ENCODE measurements around the gene IDH1.
"Not testable (repeated sequence)": the region's sequence is repeated elsewhere in the genome, so short reads cannot be mapped to it uniquely, and the experiment has no call there.

Gene IDH1

GRCh38 chr2:208254871-208255556 is at the start of gene IDH1:
Gene IDH1 (minus strand): TSS chr2:208255071. CDS start chr2:208251551, 3,520 bp downstream.
- peak; percentile 96 for DNase-seq

GRCh38 chr2:208304157-208304556 is 49.3 kb upstream of the IDH1 start:
- DNase-seq = no peak

- no peak for DNase-seq
Observed at GRCh38 chr2:208300847-208301618, 46.2 kb upstream of the IDH1 start.

- no peak for DNase-seq
Observed at GRCh38 chr2:208297961-208298360, 43.1 kb upstream of the IDH1 start.

GRCh38 chr2:208296610-208297009 is 41.7 kb upstream of the IDH1 start:
- DNase-seq = no peak

- no peak for DNase-seq
Observed at GRCh38 chr2:208295834-208296233, 41.0 kb upstream of the IDH1 start.

GRCh38 chr2:208294482-208295024 is 39.7 kb upstream of the IDH1 start:
- no peak for DNase-seq

GRCh38 chr2:208285853-208286252 is 31.0 kb upstream of the IDH1 start:
- DNase-seq = no peak

- peak; percentile 71 for DNase-seq
Observed at GRCh38 chr2:208280933-208281332, 26.1 kb upstream of the IDH1 start.

GRCh38 chr2:208280234-208280633 is 25.4 kb upstream of the IDH1 start:
- no peak for DNase-seq

GRCh38 chr2:208279236-208279635 is 24.4 kb upstream of the IDH1 start:
- DNase-seq = no peak

GRCh38 chr2:208278549-208278948 is 23.7 kb upstream of the IDH1 start:
- DNase-seq = no peak

- DNase-seq = no peak
Observed at GRCh38 chr2:208274748-208275147, 19.9 kb upstream of the IDH1 start.

- DNase-seq = no peak
Observed at GRCh38 chr2:208269091-208269490, 14.2 kb upstream of the IDH1 start.

GRCh38 chr2:208268156-208268952 is 13.5 kb upstream of the IDH1 start:
- no peak for DNase-seq

- not testable (repeated sequence) for DNase-seq
Observed at GRCh38 chr2:208267526-208267925, 12.7 kb upstream of the IDH1 start.

GRCh38 chr2:208266936-208267335 is 12.1 kb upstream of the IDH1 start:
- no peak for DNase-seq

- DNase-seq = no peak
Observed at GRCh38 chr2:208266553-208266893, 11.7 kb upstream of the IDH1 start.

GRCh38 chr2:208265801-208266552 is 11.1 kb upstream of the IDH1 start, which contains the start of gene PIKFYVE:
Gene PIKFYVE (plus strand): TSS chr2:208266255. CDS start chr2:208271520, 5,265 bp downstream.
- peak; percentile 99 for DNase-seq

GRCh38 chr2:208265371-208265800 is 10.5 kb upstream of the IDH1 start:
- peak; percentile 47 for DNase-seq

GRCh38 chr2:208256849-208257813 is 2.3 kb upstream of the IDH1 start:
- not testable (repeated sequence) for DNase-seq
